ENCODE measurements around the gene VTN. TPM values are rescaled to one million over a fixed set of nuclear protein-coding genes. Genes with fewer than 3 reads are reported as not detected.
A peak's percentile ranks its signal among the peaks of the same experiment; 100 is the strongest.
"Not testable (repeated sequence)": the region's sequence is repeated elsewhere in the genome, so short reads cannot be mapped to it uniquely, and the experiment has no call there.

The VTN gene
- total and polyA plus RNA-seq, 7 donors: 0.16 to 1.9 (median 0.43) TPM; not detected in 1

- Histone ChIP-seq H3K4me3 (no peak overlapping the region), H3K9me3 (no peaks in the 10 kb centered on the region), H3K36me3 (peaks cover 26 to 50% (median 41%) of the 10 kb centered on the region in 4 donors), H3K4me1 (peaks cover 0 to 33% (median 25%) of the 10 kb centered on the region in 4 donors), H3K27me3 (no peaks in the 10 kb centered on the region), H3K27ac (peak overlapping the region in 1 of 4 donors; percentile 8)
- no peak for DNase-seq
- TF ChIP-seq POLR2AphosphoS5 (IDR thresholded peaks at IDR 0.05) (no peak), POLR2A (IDR thresholded peaks at IDR 0.05) (no peak), EP300 (IDR thresholded peaks at IDR 0.05) (no peak), CTCF (IDR thresholded peaks at IDR 0.05) (no peak)
- intact Hi-C loops (cut with DNase I): loop anchor here (5.0 kb wide), 1 partner anchor 613 kb away; the partner anchor contains the start of gene PHF12
- whole genome bisulfite sequencing, 2 donors: 96 to 97% methylated on average over 15 of the region's 15 CpGs
Observed at GRCh38 chr17:28339431-28339830, 30.7 kb downstream of the VTN start.

DNA sequence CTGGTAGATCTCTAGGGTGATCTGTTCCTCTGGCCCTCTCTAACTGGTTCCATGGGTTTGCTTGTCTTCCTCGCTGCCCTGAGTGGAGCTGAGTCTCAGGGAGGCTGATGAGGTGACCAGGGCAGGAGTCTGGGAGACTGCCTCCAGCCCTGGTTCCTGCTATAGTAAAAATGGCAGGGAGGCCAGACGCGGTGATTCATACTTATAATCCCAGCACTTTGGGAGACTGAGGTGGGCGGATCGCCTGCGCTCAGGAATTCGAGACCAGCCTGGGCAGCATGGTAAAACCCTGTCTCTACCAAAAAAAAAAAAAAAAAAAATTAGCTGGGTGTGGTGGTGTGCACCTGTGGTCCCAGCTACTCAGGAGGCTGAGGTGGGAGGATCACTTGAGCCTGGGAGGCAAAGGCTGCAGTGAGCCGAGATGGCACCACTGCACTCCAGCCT lies 31.3 kb downstream of the VTN start:
- 90 to 93% methylated on average over 8 of the region's 8 CpGs for WGBS, 2 donors
- not testable (repeated sequence) for DNase-seq, H3K9me3 ChIP-seq, H3K4me3 ChIP-seq, H3K27me3 ChIP-seq
- H3K4me1 ChIP-seq: peaks cover 0 to 40% (median 32%) of the 10 kb centered on the region in 4 donors
- H3K27ac ChIP-seq: peak overlapping the region in 2 of 4 donors; percentile 8 to 38
- intact Hi-C loops (cut with DNase I): loop anchor here (5.0 kb wide), 1 partner anchor 614 kb away; the partner anchor contains the start of gene PHF12
- H3K36me3 ChIP-seq: peaks cover 25 to 46% (median 36%) of the 10 kb centered on the region in 4 donors

GRCh38 chr17:28338056-28338768 lies 31.9 kb downstream of the VTN start:
- intact Hi-C loops (cut with DNase I): loop anchor here (5.0 kb wide), 1 partner anchor 614 kb away; the partner anchor contains the start of gene PHF12
- Histone ChIP-seq H3K27ac (peak overlapping the region in 3 of 4 donors; percentile 8 to 38 (median 29)), H3K4me3 (no peak overlapping the region), H3K4me1 (peaks cover 0 to 45% (median 37%) of the 10 kb centered on the region in 4 donors), H3K27me3 (no peaks in the 10 kb centered on the region), H3K9me3 (no peaks in the 10 kb centered on the region), H3K36me3 (peaks cover 25 to 40% (median 34%) of the 10 kb centered on the region in 4 donors)
- DNase-seq: no peak
- no peak for TF ChIP-seq POLR2AphosphoS5 (IDR thresholded peaks at IDR 0.05)
- no peak for TF ChIP-seq POLR2A (IDR thresholded peaks at IDR 0.05)
- no peak for TF ChIP-seq EP300 (IDR thresholded peaks at IDR 0.05)
- TF ChIP-seq CTCF (IDR thresholded peaks at IDR 0.05): no peak
- 79 to 80% methylated on average over 5 of the region's 5 CpGs for WGBS, 2 donors

DNA sequence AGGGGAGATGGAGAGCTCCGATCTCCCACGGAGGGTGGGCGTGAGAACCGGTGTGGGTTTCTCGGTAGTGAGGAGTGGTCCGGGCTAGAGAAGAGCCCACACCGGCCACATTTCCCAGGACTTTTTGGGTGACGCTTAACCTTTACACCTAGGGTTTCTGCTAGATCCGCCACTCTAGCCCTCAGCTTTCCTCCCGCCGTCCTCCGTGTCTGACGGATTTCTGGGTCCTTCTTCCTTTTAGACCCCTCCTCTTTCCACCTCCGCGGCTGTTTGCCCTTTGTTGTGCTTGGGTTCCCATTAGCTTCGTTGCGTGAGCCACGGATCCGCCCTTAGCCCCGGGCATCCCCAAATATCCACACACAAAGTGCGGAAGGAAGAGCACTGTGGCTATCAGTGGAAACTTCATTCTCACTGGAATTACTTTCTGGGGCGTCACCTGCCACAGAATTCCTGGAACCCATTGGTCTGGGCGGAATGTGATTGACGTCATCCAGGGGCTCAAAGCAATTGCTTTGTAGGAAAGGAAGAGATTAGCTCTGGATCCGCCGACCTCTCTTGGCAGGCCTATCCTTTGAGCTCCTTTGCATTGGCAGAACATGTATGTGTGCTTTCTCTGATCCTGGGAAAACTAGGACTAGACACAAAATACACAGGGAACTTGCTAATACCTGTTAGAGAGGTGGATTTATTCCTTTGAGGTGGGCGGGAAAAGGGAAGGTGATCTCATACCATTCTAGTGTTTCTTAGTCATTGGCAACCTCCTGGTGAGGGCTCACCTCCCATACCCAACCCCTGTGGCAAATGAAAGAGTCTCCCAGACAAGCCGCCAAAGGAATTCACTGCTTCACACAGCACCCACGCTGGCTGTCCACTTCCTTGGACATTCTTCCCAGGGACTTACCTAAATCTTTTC lies 33.9 kb downstream of the VTN start:
- TF ChIP-seq CTCF (IDR thresholded peaks at IDR 0.05) (no peak), POLR2AphosphoS5 (IDR thresholded peaks at IDR 0.05) (peak in 1 of 4 donors; percentile 53)
- DNase-seq: peak; percentile 71
- peak overlapping the region; percentile 93 to 95 (median 94) for H3K27ac ChIP-seq
- no peaks in the 10 kb centered on the region for H3K9me3 ChIP-seq
- H3K27me3 ChIP-seq: no peaks in the 10 kb centered on the region
- H3K4me3 ChIP-seq: peak overlapping the region; percentile 72 to 99 (median 81)
- H3K36me3 ChIP-seq: peaks cover 16 to 29% (median 26%) of the 10 kb centered on the region in 4 donors
- intact Hi-C loops (cut with DNase I): loop anchor here (1.0 to 5.0 kb wide), 3 partner anchors 17 to 616 kb away; partner anchors contain the start of genes PHF12, POLDIP2 and TMEM97
- H3K4me1 ChIP-seq: peaks cover 0 to 48% (median 41%) of the 10 kb centered on the region in 4 donors
- WGBS, 2 donors: 5 to 9% methylated on average over 29 of the region's 29 CpGs
